Peyer's patch (tissue), 4 donors: ENCODE data around the gene NCS1.

ENCODE experiments used
- POLR2A ChIP-seq, 2 donors: fragments of 450-650 bp; IDR thresholded peaks; one replicate each; pipeline ENCODE4 v1.5.1; 2017; ENCODE audit warnings: antibody characterized with exemption in 2 of 2, mild to moderate bottlenecking in 2 of 2, moderate library complexity in 2 of 2
- TF ChIP-seq, protein P1 (sequence below), 6 experiments: fragments of 450-650 bp in 4 of 6; fragments of 200-600 bp in 2 of 6; sonication (generic) in 1 of 6; IDR thresholded peaks; one replicate each; pipeline ENCODE4 v1.5.1; 2017 to 2019; ENCODE audit warnings: antibody characterized with exemption in 6 of 6, mild to moderate bottlenecking in 3 of 6, moderate library complexity in 1 of 6

DNA sequence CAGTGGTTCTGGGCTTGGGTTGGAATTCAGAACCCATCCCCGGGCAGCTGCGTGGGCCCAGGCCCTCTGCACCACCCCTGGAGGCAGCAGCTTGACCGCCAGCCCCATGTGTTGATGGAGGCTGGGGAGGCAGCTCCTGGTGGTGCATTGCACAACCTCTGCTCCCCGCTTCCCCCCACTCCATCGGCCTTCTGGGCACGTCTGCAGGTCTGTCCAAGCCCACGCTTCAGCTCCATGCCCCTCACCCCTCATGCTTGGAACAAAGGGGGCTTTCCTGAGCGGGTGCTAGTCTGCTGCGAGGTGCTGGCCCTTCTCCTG is 1.4 kb downstream of the NCS1 start:
- TF ChIP-seq, protein P1, sequence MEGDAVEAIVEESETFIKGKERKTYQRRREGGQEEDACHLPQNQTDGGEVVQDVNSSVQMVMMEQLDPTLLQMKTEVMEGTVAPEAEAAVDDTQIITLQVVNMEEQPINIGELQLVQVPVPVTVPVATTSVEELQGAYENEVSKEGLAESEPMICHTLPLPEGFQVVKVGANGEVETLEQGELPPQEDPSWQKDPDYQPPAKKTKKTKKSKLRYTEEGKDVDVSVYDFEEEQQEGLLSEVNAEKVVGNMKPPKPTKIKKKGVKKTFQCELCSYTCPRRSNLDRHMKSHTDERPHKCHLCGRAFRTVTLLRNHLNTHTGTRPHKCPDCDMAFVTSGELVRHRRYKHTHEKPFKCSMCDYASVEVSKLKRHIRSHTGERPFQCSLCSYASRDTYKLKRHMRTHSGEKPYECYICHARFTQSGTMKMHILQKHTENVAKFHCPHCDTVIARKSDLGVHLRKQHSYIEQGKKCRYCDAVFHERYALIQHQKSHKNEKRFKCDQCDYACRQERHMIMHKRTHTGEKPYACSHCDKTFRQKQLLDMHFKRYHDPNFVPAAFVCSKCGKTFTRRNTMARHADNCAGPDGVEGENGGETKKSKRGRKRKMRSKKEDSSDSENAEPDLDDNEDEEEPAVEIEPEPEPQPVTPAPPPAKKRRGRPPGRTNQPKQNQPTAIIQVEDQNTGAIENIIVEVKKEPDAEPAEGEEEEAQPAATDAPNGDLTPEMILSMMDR (IDR thresholded peaks at IDR 0.05): no peak
- no peak for TF ChIP-seq POLR2A (IDR thresholded peaks at IDR 0.05)
